ENCODE results near the gene FAM174B.

Gene FAM174B

GRCh38 chr15:92653836-92654539 is 1.6 kb downstream of the FAM174B start:
- Histone ChIP-seq H3K27me3 (ENCODE audit: insufficient read depth, poor library complexity, severe bottlenecking) (peaks cover 27% of the 10 kb centered on the region), H3K27ac (replicated peaks) (no peak overlapping the region), H3K4me3 (replicated peaks; ENCODE audit: insufficient read depth, low read length) (no peak overlapping the region)
- no peak for TF ChIP-seq GABPA (IDR thresholded peaks at IDR 0.05; ENCODE audit: low read depth)
- TF ChIP-seq POLR2AphosphoS5 (IDR thresholded peaks at IDR 0.05; ENCODE audit: low read depth) = no peak
- no peak for TF ChIP-seq SPI1 (IDR thresholded peaks at IDR 0.05; ENCODE audit: borderline replicate concordance, low read depth)
- TF ChIP-seq, protein P1, sequence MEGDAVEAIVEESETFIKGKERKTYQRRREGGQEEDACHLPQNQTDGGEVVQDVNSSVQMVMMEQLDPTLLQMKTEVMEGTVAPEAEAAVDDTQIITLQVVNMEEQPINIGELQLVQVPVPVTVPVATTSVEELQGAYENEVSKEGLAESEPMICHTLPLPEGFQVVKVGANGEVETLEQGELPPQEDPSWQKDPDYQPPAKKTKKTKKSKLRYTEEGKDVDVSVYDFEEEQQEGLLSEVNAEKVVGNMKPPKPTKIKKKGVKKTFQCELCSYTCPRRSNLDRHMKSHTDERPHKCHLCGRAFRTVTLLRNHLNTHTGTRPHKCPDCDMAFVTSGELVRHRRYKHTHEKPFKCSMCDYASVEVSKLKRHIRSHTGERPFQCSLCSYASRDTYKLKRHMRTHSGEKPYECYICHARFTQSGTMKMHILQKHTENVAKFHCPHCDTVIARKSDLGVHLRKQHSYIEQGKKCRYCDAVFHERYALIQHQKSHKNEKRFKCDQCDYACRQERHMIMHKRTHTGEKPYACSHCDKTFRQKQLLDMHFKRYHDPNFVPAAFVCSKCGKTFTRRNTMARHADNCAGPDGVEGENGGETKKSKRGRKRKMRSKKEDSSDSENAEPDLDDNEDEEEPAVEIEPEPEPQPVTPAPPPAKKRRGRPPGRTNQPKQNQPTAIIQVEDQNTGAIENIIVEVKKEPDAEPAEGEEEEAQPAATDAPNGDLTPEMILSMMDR (IDR thresholded peaks at IDR 0.05; ENCODE audit: insufficient read depth, low read length) = no peak
- TF ChIP-seq, protein P2, sequence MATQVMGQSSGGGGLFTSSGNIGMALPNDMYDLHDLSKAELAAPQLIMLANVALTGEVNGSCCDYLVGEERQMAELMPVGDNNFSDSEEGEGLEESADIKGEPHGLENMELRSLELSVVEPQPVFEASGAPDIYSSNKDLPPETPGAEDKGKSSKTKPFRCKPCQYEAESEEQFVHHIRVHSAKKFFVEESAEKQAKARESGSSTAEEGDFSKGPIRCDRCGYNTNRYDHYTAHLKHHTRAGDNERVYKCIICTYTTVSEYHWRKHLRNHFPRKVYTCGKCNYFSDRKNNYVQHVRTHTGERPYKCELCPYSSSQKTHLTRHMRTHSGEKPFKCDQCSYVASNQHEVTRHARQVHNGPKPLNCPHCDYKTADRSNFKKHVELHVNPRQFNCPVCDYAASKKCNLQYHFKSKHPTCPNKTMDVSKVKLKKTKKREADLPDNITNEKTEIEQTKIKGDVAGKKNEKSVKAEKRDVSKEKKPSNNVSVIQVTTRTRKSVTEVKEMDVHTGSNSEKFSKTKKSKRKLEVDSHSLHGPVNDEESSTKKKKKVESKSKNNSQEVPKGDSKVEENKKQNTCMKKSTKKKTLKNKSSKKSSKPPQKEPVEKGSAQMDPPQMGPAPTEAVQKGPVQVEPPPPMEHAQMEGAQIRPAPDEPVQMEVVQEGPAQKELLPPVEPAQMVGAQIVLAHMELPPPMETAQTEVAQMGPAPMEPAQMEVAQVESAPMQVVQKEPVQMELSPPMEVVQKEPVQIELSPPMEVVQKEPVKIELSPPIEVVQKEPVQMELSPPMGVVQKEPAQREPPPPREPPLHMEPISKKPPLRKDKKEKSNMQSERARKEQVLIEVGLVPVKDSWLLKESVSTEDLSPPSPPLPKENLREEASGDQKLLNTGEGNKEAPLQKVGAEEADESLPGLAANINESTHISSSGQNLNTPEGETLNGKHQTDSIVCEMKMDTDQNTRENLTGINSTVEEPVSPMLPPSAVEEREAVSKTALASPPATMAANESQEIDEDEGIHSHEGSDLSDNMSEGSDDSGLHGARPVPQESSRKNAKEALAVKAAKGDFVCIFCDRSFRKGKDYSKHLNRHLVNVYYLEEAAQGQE (IDR thresholded peaks at IDR 0.05; ENCODE audit: insufficient replicate concordance, low read depth) = no peak
- no peak for DNase-seq (ENCODE audit: low read depth in 1 of 2, low spot score in 1 of 2)

GRCh38 chr15:92653366-92653765 is 2.2 kb downstream of the FAM174B start:
- TF ChIP-seq GABPA (IDR thresholded peaks at IDR 0.05; ENCODE audit: low read depth) (no peak), SPI1 (IDR thresholded peaks at IDR 0.05; ENCODE audit: borderline replicate concordance, low read depth) (no peak), POLR2AphosphoS5 (IDR thresholded peaks at IDR 0.05; ENCODE audit: low read depth) (no peak)
- TF ChIP-seq, protein P2 (IDR thresholded peaks at IDR 0.05; ENCODE audit: insufficient replicate concordance, low read depth) = no peak
- TF ChIP-seq, protein P1 (IDR thresholded peaks at IDR 0.05; ENCODE audit: insufficient read depth, low read length) = no peak
- Histone ChIP-seq H3K27me3 (ENCODE audit: insufficient read depth, poor library complexity, severe bottlenecking) (peaks cover 26% of the 10 kb centered on the region), H3K27ac (replicated peaks) (no peak overlapping the region), H3K4me3 (replicated peaks; ENCODE audit: insufficient read depth, low read length) (no peak overlapping the region)
- no peak for DNase-seq (ENCODE audit: low read depth in 1 of 2, low spot score in 1 of 2)

- DNase-seq (ENCODE audit: low read depth in 1 of 2, low spot score in 1 of 2) = no peak
- Histone ChIP-seq H3K27ac (replicated peaks) (no peak overlapping the region), H3K4me3 (replicated peaks; ENCODE audit: insufficient read depth, low read length) (no peak overlapping the region), H3K27me3 (ENCODE audit: insufficient read depth, poor library complexity, severe bottlenecking) (peaks cover 25% of the 10 kb centered on the region)
- no peak for TF ChIP-seq SPI1 (IDR thresholded peaks at IDR 0.05; ENCODE audit: borderline replicate concordance, low read depth)
- TF ChIP-seq, protein P1 (IDR thresholded peaks at IDR 0.05; ENCODE audit: insufficient read depth, low read length) = no peak
- TF ChIP-seq, protein P2 (IDR thresholded peaks at IDR 0.05; ENCODE audit: insufficient replicate concordance, low read depth) = no peak
- TF ChIP-seq GABPA (IDR thresholded peaks at IDR 0.05; ENCODE audit: low read depth) = no peak
- TF ChIP-seq POLR2AphosphoS5 (IDR thresholded peaks at IDR 0.05; ENCODE audit: low read depth) = no peak
These were observed 3.0 kb downstream of the FAM174B start for GRCh38 chr15:92652576-92652966.

Measured in HL-60 (cell line).